ENCODE measurements around the gene RNPEPL1.
"Not testable (repeated sequence)": the region's sequence is repeated elsewhere in the genome, so short reads cannot be mapped to it uniquely, and the experiment has no call there.

Gene RNPEPL1, protein sequence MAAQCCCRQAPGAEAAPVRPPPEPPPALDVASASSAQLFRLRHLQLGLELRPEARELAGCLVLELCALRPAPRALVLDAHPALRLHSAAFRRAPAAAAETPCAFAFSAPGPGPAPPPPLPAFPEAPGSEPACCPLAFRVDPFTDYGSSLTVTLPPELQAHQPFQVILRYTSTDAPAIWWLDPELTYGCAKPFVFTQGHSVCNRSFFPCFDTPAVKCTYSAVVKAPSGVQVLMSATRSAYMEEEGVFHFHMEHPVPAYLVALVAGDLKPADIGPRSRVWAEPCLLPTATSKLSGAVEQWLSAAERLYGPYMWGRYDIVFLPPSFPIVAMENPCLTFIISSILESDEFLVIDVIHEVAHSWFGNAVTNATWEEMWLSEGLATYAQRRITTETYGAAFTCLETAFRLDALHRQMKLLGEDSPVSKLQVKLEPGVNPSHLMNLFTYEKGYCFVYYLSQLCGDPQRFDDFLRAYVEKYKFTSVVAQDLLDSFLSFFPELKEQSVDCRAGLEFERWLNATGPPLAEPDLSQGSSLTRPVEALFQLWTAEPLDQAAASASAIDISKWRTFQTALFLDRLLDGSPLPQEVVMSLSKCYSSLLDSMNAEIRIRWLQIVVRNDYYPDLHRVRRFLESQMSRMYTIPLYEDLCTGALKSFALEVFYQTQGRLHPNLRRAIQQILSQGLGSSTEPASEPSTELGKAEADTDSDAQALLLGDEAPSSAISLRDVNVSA

DNA sequence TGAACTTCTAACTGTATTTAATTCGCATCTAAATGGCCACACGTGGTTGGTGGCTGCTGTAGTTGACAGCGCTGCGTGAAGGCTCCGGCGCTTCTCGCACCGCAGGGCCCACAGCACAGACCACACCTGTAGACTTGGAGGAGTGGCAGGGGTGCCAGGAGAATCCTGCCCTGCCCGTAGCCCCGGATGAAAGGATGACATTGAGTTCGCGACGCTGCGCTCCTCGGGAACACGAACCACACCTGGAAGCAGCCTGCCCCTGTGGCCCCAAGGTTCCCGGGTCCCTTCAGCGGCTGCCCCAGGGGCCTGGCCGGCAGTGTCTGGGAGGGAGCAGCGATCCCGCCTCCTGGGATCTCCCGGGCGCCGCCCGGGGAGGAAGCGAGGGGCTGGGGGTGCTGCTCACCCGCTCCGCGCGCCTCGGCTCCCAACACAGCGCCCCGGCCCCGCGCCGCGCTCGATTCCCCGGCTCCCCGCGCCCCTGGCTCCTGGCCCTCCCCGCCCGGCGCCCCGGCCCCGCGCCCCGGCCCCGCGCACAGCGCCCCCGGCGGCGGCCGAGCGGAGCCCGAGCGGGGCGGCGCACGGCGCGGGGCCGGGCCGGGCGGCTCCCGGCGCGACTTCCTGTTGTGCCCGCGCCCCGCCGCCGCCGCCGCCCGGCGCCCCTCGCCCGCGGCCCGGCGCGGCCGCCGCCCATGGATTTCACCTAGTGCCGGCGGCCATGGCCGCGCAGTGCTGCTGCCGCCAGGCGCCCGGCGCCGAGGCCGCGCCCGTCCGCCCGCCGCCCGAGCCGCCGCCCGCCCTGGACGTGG is at the start of gene RNPEPL1:
Gene RNPEPL1 (plus strand): TSS at position 613 of the 806 bp plus-strand sequence. CDS start 103 bp downstream, at position 716.
- peak; percentile 73 for DNase-seq (ENCODE audit: low spot score)

DNA sequence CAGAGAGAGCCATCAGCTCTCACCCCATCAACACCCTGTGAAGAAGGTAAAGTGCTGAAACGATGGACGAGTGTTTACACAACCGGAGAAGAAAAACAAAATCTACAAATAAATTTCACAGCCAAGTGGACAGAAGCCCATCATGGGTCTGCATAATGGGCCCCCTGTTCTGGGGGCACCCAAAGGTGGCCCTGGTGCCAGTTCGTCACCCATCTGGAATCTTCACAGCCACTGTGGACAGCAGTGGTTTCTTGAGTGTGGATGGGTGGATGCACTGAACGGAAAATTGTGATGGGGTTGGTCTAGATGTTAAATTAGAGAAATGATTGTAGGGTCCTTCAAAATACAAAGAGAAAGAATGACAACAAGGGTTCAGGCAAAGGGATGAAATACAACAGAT is 49.3 kb upstream of the RNPEPL1 start:
- DNase-seq (ENCODE audit: low spot score), result no peak

DNA sequence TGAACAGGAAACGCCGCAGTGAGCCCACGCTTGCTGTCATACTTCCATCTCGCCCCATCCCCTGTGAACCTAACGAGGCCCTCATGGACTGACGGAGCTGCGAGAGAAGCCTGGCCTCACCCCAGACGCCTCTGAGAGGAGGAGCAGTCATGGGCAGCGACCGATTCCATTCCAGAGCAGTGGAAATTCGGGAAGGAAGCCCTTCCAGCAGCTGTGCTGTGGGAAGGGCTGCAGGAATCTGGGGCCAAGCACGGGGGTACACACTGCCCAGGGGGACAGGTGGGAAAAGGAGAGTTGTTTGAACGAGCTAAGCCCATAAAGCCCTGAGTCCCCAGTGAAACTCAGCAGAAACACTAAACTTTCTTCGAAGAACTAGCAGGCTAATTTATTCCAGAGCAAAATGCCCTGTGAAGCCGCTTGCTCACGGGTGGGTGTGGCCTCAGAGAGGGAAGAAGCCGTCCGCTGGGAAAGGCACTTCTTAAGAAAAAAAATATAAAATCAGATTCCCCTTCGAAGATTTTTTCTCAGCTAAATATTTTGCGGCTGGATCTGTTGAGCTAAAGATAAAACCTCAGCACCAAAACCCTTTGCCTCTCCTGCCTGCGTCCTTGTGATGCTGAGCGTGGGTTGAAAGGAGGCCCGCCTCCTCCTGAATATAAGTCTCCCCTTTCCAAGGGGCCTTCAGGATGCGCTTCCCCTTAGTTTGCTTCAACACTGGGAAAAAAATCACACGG is 48.7 kb upstream of the RNPEPL1 start:
- DNase-seq (ENCODE audit: low spot score), result no peak

DNA sequence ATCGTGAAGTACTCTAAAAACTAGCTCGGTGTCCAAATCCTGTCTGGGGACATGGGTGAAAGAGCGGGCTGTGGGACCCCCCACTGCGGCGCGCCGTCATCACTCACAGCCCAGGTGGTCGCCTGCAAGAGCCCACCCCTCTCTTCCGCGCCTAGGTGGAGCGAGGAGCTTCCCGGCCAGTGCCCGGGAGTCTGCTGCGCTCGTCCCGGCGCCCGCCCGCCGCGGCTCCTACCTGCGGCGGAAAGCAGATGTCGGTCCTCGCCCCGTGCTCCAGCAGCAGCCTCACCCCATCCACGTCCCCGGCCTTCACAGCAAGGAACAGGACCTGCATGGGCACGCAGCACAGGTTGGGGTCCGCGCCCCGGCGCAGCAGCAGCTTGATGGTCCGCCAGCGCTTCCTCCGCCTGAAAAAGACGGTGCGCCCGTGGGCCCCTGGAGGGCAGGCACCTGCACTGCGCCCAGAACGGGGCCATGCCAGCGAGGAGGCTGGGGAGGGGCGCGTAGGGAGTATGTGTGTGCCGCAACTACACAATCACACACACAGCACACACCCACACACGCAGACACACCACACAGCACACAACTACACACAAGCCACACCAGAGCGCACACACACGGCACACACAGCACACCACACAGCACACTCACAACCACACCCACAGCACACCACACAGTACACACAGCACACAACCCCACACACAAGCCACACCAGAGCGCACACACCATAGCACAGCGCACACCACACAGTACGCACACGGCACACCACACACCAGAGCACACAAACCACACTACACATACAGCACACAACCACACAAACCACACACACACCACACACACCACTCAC is 47.9 kb upstream of the RNPEPL1 start:
- no peak for DNase-seq (ENCODE audit: low spot score)

DNA sequence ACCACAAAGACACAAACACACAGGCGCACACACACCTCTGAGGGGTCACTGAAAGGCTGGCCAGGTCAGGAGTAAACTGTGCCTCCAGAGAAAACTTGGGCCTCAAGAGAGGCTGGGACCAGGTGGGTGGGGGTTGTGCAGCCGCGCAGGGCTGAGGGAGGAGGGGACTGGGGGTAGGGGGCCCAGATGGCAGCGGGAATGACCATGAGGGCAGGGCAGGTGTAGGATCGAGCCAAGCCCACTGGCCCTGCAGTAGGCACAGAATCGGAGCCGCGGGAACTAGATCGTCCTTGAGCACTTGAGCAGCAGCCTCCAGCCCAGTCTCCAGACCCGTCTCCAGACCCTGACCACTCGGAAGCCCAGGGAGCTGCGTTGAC is 47.3 kb upstream of the RNPEPL1 start:
- no peak for DNase-seq (ENCODE audit: low spot score)

DNA sequence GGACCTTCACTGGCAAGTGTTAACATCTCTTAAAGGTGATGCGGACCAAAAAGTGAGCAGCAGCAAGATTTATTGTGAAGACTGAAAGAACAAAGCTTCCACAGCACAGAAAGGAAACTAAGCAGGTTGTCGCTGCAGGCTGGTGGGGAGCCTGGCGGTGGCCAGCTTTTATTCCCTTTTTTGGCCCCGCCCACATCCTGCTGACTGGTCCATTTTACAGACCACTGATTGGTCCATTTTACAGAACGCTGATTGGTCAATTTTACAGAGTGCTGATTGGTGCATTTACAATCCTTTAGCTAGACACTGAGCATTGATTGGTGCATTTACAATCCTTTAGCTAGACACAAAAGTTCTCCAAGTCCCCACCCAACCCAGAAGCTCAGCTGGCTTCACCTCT is 46.4 kb upstream of the RNPEPL1 start:
- DNase-seq (ENCODE audit: low spot score), result not testable (repeated sequence)

DNA sequence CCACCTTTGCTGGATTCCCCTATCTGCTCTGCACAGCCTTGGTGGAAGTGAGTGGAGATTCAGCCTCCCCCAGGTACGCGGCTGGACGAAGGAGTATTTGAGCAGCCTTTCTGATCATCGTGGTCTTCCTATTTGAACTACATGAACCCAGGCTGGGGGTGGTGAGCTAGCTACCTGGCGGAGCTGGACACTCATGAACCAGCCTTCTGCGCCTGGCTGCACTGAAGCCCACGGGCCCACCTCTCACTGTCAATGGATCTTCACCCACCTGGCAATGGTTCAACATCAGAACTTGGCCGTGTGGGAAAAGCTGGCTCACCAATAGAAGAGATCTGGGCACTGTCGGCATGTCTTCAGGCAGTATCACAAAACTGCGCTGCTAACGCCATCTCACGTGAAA is 45.9 kb upstream of the RNPEPL1 start:
- no peak for DNase-seq (ENCODE audit: low spot score)

DNA sequence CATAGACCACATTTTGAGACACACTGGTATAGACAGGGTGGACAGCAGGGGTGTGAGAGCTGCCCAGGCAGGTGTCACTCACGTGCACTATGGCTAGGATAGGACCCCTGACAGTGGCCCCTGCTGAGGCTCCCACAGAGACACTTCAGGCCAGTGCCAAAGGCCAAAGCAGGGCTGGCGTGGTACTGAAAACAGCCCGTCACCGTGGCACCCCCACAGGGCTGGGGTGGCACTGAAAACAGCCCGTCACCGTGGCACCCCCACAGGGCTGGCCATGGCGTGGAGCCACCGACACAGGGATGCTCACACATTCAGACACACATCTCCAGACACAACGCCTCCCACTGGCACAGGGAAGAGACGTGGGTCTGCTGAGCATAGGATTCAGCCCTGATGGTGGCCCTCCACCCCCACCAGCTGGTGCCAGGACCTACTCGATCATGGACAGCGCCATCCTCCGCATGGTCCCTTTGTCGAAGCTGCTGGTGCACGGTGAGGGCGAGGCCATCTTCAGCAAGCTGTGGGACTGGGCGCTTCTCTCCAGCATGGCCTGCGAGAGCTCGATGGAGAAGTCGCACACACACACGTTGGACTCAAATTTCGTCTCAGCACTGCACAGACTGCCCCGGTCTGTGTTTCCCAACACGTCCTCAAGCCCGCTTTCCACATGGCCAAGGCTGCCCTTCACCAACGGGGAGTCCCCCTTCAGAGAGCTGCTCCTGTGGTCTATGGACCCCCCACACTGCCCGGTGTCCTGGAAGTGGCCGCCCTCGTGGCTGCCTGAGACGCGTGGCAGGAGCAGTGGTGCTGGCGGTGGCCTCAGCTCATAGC is 44.6 kb upstream of the RNPEPL1 start:
- DNase-seq (ENCODE audit: low spot score), result no peak

DNA sequence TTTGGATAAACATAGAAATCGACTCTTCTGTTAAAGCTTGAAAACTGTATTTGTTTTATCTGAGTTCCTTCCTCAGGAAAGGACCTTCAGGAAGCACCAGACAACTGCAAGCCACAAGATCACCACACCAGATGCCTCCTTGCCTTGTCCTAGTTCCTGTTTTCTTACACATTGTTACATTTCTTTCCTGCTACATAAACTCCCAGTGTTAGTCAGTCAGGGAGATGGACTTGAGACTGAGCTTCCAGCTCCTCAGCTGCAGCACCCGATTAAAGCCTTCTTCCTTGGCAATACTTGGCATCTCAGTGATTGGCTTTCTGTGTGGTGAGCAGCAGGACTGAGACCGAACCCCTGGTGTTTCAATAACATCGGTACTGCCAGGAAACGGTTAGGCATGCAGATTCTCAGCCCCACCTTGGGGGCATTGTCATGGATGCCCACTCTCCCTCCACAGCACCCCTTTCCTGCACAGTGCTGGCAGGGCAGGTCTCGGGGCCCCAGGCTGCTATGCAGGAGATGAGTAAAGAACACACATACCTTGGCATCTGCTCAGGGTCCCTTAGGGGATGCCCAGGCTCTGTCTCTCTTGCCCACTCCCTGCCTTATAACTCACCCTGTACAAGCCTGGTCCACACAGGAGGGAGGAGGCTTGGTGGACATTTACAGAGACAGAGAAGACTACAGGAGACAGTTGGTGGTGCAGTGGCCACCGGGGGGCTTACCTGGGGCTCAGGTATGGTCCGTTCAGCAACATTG is 43.1 kb upstream of the RNPEPL1 start:
- DNase-seq (ENCODE audit: low spot score), result no peak

DNA sequence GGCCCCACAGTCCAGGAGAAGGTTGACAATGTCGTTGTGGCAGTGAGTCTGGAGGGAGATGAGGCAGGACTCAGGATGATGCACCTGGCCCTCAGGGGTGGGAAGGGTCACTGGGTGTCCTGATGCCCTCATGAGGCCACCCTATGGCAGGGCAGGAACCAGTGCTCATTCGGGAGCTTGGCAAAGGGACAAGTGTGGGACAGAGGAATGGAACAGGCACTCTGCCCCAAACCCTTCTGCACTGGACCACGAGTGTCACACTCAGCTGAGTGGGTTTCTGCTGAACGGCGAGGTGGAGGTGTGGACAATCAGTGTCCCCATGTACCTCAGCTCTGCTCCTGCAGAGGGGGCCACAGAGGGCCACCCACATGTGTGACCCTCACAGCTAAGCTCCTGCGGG is 42.5 kb upstream of the RNPEPL1 start:
- DNase-seq (ENCODE audit: low spot score), result no peak

DNA sequence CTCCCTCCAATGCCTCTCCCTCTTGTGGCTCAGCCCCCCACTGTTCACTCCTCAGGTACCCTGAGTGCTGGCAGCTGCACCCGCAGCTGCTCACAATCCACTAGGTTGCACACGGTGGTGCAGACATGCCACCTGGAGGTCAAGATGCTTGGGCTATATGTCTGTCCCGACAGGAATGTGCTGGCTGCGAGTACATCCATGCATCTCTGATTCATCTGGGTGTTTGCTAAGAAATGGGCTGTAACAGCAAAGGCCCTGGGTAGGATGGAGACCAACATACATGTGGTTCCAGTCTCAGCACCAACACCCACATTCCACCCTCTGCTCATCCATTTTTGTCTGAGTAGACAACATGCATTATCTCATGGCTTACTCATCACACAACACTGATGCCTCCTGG is 41.8 kb upstream of the RNPEPL1 start:
- DNase-seq (ENCODE audit: low spot score), result no peak

DNA sequence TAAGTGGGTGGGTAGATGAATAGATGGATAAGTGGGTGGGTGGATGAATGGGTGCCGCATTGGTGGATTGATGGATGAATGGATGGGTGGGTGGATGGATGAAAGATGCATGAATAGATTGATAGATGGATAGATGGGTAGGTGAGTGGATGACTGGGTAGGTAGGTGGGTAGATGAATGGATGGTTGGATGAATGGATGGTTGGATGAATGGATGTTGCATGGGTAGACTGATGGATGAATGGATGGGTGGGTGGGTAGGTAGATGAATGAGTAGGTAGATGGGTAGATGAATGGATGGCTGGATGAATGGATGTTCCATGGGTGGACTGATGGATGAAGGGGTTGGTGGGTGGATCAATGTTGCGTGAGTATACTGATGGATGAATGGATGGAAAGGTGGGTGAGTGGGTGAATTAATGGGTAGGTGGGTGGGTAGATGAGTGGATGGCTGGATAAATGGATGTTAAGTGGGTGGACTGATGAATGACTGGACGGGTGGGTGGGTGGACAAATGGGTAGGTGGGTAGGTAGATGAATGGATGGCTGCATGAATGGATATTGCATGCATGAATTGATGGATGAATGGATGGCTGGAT is 41.0 kb upstream of the RNPEPL1 start:
- DNase-seq (ENCODE audit: low spot score), result no peak

DNA sequence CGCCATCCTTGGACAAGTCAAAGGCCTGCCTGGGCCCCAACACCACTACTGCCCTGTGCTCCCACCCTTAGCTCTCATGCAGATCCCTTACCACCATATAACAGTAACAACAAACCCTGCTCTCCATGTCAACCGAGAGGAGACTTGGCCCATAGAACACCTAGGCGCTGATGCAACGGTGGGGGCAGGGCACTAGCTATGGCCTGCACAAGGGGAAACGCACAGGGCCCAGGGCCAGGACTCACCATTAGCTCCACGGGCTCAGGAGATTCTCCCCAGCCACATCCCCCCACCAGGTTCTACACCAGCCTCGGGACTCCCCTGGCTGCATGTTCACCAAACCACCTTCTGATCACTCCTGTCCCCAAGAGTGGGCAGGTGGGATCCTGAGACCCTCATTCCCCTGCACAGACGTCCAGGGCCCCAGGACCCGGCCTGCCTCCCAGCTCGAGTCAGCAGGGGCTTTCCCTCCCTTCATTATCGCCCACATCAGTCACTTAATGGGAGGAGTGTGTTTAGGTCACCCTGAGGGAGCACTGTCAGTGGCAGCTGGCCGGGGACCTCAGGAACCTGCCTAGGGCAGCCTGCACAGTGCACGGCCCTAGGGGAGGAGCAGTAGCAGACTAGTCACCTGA is 39.8 kb upstream of the RNPEPL1 start:
- no peak for DNase-seq (ENCODE audit: low spot score)

DNA sequence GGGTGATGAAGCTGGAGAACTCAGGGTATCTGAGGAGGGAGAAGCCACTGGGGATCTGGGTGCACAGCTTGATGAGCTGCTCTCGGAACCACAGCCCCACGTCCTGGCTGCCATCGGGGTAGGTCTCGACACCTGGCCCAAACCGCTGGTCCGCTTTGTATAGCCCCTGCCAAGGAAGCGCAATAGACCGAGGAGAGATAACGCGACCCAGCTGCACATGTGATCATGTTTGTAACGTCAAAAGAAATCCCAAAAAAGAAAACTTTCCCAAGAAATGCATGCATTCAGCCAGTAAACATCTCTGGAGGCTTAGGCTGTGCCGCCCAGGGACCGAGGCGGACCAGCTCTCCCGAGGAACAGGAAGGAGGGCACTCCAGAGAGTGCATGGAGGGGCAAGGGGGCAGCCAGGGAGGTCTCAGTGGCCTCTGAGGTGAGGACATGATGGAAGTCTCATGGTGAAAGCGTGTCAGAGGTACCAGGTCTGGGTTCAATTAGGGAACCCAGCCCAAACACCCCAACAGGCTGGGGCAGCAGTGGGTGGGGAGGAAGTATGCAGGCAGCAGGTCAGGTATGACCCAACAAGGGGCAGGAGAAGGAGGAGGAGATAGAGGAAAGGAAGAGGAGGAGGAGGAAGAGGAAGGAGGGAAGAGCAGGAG is 38.8 kb upstream of the RNPEPL1 start:
- no peak for DNase-seq (ENCODE audit: low spot score)

DNA sequence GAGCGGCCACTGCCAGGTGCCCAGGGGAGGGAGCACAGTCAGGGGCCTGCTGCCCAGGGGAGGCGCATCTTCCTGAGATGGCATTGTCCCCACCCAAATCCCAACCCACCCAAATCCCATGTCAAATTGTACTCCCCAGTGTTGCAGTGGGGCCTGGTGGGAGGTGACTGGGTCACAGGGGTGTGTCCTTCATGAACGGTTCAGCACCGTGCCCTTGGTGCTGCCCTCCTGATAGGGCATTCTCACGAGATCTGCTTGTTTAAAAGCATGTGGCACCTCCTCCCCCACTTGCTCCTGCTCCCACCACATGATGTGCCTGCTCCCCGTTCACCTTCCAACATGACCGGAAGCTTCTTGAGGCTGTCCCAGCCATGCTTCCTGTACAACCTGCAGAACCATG is 38.1 kb upstream of the RNPEPL1 start:
- no peak for DNase-seq (ENCODE audit: low spot score)

DNA sequence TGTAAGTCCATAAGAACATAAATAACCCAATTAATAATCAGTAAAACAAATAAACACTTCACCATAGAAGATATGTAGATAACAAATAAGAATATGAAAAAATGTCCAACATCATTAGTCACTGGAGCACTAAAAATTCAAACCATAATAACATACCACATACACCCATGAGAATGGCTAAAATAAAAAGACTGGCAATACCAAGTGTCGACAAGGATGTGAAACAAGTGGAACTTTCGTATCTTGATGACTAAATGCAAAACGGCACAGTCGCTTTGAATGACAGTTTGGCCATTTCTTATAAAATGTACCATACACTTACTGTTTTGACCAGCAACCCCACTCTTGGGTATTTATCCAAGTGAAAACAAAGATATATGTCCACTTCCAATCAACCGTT is 37.2 kb upstream of the RNPEPL1 start:
- no peak for DNase-seq (ENCODE audit: low spot score)

DNA sequence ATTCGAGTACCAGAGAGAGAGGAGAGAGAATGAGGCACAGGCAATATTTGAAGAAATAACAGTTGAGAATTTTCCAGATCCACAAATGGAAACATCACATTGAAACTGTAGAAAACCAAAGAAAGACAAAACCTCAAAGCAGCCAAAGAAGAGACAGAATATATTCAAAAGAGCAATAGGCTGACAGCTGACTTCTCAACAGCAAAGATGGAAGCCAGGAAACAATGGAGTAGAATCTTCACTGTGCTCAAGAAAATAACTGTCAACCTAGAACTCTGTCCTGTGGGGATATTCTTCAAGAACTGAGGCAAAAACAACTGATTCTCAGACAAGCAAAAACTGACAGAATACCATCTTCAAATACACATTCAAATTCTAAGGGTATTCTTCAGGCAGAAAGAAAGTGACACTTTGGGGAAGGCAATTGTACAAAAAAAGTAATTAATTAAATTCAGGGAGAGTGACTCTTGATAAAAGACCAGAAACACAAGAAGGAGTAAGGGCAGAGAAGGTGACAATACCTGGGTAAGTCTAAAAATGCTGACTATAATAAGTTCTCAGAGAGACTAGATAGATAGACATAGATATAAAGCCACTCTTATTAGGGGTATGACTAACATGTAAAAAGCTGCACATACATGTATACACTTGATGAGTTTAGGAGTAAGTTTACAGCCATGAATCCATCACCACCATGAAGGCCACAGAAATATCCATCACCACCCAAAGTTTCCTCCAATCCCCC is 36.1 kb upstream of the RNPEPL1 start:
- DNase-seq (ENCODE audit: low spot score), result no peak
